K562 (cell line): ENCODE data around the gene MBNL2. TPM values are rescaled to one million over a fixed set of nuclear protein-coding genes. Genes with fewer than 3 reads are reported as not detected.

ENCODE experiments used
- ARID1B ChIP-seq: fragments of 450-650 bp; IDR thresholded peaks from 2 replicates; pipeline ENCODE4 v1.6.1; 2016; ENCODE audit warnings: antibody characterized with exemption, mild to moderate bottlenecking, inconsistent platforms
- ATF6 ChIP-seq: sonication (generic); formaldehyde crosslinking; IDR thresholded peaks from 2 replicates; pipeline ENCODE4 v1.4.0; 2020; ENCODE audit warnings: mild to moderate bottlenecking, missing genetic modification reagents
- ESRRA ChIP-seq: fragments of 450-650 bp; IDR thresholded peaks from 2 replicates; pipeline ENCODE4 v1.6.1; 2014; ENCODE audit warnings: low read depth, mild to moderate bottlenecking, moderate library complexity, borderline replicate concordance
- EWSR1 ChIP-seq: fragments of 450-650 bp; IDR thresholded peaks from 2 replicates; pipeline ENCODE4 v1.6.1; 2018; ENCODE audit warnings: borderline replicate concordance, mild to moderate bottlenecking, low read depth, moderate library complexity; ENCODE audit not compliant: partially characterized antibody
- FOS ChIP-seq: IDR thresholded peaks from 3 replicates; pipeline ENCODE4 v1.6.1; 2011; ENCODE audit not compliant: insufficient read length; ENCODE audit errors: extremely low read depth
- FOXA1 ChIP-seq: fragments of 450-650 bp; IDR thresholded peaks from 2 replicates; pipeline ENCODE4 v1.6.1; 2016; ENCODE audit warnings: mild to moderate bottlenecking, borderline replicate concordance
- GABPA ChIP-seq: fragments of 200-800 bp; sonication (Bioruptor generic); conservative IDR thresholded peaks from 2 replicates; pipeline ENCODE4 v1.6.1; 2016; ENCODE audit warnings: low read depth, missing genetic modification characterization, missing compliant biosample characterization
- GTF2B ChIP-seq: IDR thresholded peaks from 2 replicates; pipeline ENCODE4 v1.6.1; 2011; ENCODE audit not compliant: insufficient read length; ENCODE audit errors: extremely low read depth
- HOMEZ ChIP-seq: fragments of 250-450 bp; sonication (Bioruptor Pico); IDR thresholded peaks from 2 replicates; pipeline ENCODE4 v1.4.0; 2020; ENCODE audit warnings: mild to moderate bottlenecking, moderate library complexity
- MAZ ChIP-seq, 2 experiments: fragments of 450-650 bp in 1 of 2; sonication (generic) in 1 of 2; formaldehyde crosslinking; IDR thresholded peaks in 1 of 2; conservative IDR thresholded peaks in 1 of 2; 2 replicates each; pipeline versions ENCODE4 v1.4.0 to v1.5.0; 2020; ENCODE audit warnings: mild to moderate bottlenecking in 1 of 2, missing genetic modification reagents in 1 of 2
- MTA2 ChIP-seq: fragments of 450-650 bp; IDR thresholded peaks from 2 replicates; pipeline ENCODE4 v1.6.1; 2016; ENCODE audit warnings: low read depth
- NR1H2 ChIP-seq: sonication (generic); formaldehyde crosslinking; IDR thresholded peaks from 2 replicates; pipeline ENCODE4 v1.4.0; 2020; ENCODE audit warnings: mild to moderate bottlenecking, missing genetic modification reagents
- NRF1 ChIP-seq, 2 experiments: fragments of 450-650 bp; IDR thresholded peaks in 1 of 2; conservative IDR thresholded peaks in 1 of 2; 2 replicates each; pipeline ENCODE4 v1.6.1; 2014; ENCODE audit warnings: mild to moderate bottlenecking in 2 of 2
- PTTG1 ChIP-seq: fragments of 450-650 bp; IDR thresholded peaks from 2 replicates; pipeline ENCODE4 v1.6.1; 2016; ENCODE audit warnings: low read depth, mild to moderate bottlenecking, missing genetic modification characterization, missing compliant biosample characterization
- SMARCE1 ChIP-seq: fragments of 450-650 bp; IDR thresholded peaks from 2 replicates; pipeline ENCODE4 v1.7.1; 2016; ENCODE audit warnings: mild to moderate bottlenecking
- SOX6 ChIP-seq: fragments of 450-650 bp; IDR thresholded peaks from 2 replicates; pipeline ENCODE4 v1.6.1; 2014; ENCODE audit warnings: mild to moderate bottlenecking
- TAL1 ChIP-seq: fragments of 450-650 bp; IDR thresholded peaks from 2 replicates; pipeline ENCODE4 v1.6.1; 2016; ENCODE audit warnings: mild to moderate bottlenecking
- TRIM25 ChIP-seq: fragments of 450-650 bp; IDR thresholded peaks from 2 replicates; pipeline ENCODE4 v1.7.0; 2016; ENCODE audit warnings: borderline replicate concordance
- USF2 ChIP-seq: sonication (generic); formaldehyde crosslinking; IDR thresholded peaks from 2 replicates; pipeline ENCODE4 v1.5.0; 2020; ENCODE audit warnings: missing genetic modification reagents
- ZNF140 ChIP-seq: fragments of 250-450 bp; sonication (Bioruptor Pico); IDR thresholded peaks from 2 replicates; pipeline ENCODE4 v1.8.0; 2021; ENCODE audit warnings: moderate library complexity, mild to moderate bottlenecking, inconsistent platforms
- ZNF717 ChIP-seq: fragments of 250-450 bp; sonication (Bioruptor Pico); IDR thresholded peaks from 2 replicates; pipeline ENCODE4 v1.5.0; 2021
- ZSCAN29 ChIP-seq: fragments of 450-650 bp; IDR thresholded peaks from 2 replicates; pipeline ENCODE4 v1.6.1; 2017
- polyA plus RNA-seq, 8 experiments: library from polyadenylated mRNA; depleted of rRNA in 4 of 8; stranded (reverse) in 5 of 8; unstranded in 3 of 8; fragments of >200 nt; fragmentation: Nextera tagmentation in 2 of 8; fragmentation: Illumina TruSeq in 1 of 8; extraction: Ambion mirVana in 2 of 8; extraction: Trizol in 1 of 8; gene quantifications; 2 replicates each; pipeline versions ENCODE4 v1.2.1 to v1.2.3, GENCODE V29; 2011 to 2014; ENCODE audit warnings: inconsistent platforms in 1 of 8, missing spikeins in 1 of 8
- total RNA-seq, 7 experiments: library from RNA; depleted of rRNA in 6 of 7; stranded (reverse); fragments of >200 nt in 6 of 7; fragmentation: Illumina TruSeq in 2 of 7; extraction: Trizol in 2 of 7; gene quantifications; 2 replicates each; pipeline versions ENCODE4 v1.2.1 to v1.2.3, GENCODE V29; 2011 to 2021; ENCODE audit warnings: low replicate concordance in 1 of 7

The MBNL2 gene
- total and polyA plus RNA-seq, 9 of the 15 experiments (the other 6 are each of a cell fraction or from before 2014, with no cell fraction given): 7.0 to 24.8 (median 13.8) TPM

GRCh38 chr13:97422118-97423054 lies 200.3 kb downstream of the MBNL2 start (continued):
- no peak for TF ChIP-seq HOMEZ (CRISPR knock-in tag)
- TF ChIP-seq ZNF140 (CRISPR knock-in tag): no peak
- no peak for TF ChIP-seq GABPA
- peak; percentile 47 for TF ChIP-seq SOX6
- TF ChIP-seq PTTG1 (tag): no peak
- TF ChIP-seq MAZ (CRISPR knock-in tag; conservative IDR thresholded peaks at IDR 0.05 in 1 of 2, IDR thresholded peaks at IDR 0.05 in 1 of 2): no peak
- TF ChIP-seq USF2 (CRISPR knock-in tag): peak; percentile 65
- TF ChIP-seq NR1H2: no peak
- no peak for TF ChIP-seq ZNF717
- TF ChIP-seq SMARCE1: no peak
- TF ChIP-seq MTA2: 0 out of 2 replicates have a peak, but pooled peaks have one; percentile 15
- no peak for TF ChIP-seq FOXA1
- no peak for TF ChIP-seq EWSR1
- TF ChIP-seq TRIM25: no peak
- no peak for TF ChIP-seq FOS
- TF ChIP-seq GTF2B: no peak
- no peak for TF ChIP-seq NRF1 (conservative IDR thresholded peaks at IDR 0.05 in 1 of 2, IDR thresholded peaks at IDR 0.05 in 1 of 2)
- TF ChIP-seq ZSCAN29: no peak
- TF ChIP-seq ATF6: no peak
- peak; percentile 59 for TF ChIP-seq TAL1
- peak; percentile 60 for TF ChIP-seq ARID1B
- TF ChIP-seq ESRRA: no peak
